Heart left ventricle (tissue), 16 donors: ENCODE data around the gene WNK2. TPM values are rescaled to one million over a fixed set of nuclear protein-coding genes. Genes with fewer than 3 reads are reported as not detected.

Source experiments
- ATAC-seq, 4 donors: fragments of 200-7000 bp; cut with Tn5 transposase; one replicate each; pipeline ENCODE4 v1.9.1; 2020 to 2022; ENCODE audit warnings: moderate library complexity in 4 of 4, mild to moderate bottlenecking in 3 of 4, moderate number of reproducible peaks in 1 of 4
- DNase-seq, 5 donors: peaks; one replicate each; pipeline ENCODE4 v3.0.0-alpha.2; 2020
- H3K27ac ChIP-seq, 12 donors: fragments of 200-600 bp; sonication (generic) in 4 of 12; one replicate each; pipeline versions ENCODE4 v1.5.0 to v1.8.0; 2016 to 2022; ENCODE audit warnings: mild to moderate bottlenecking in 2 of 12
- H3K27me3 ChIP-seq, 9 donors: fragments of 200-600 bp; sonication (generic) in 2 of 9; one replicate each; pipeline versions ENCODE4 v1.5.1 to v1.8.0; 2016 to 2022; ENCODE audit warnings: mild to moderate bottlenecking in 3 of 9
- H3K36me3 ChIP-seq, 9 donors: fragments of 200-600 bp; sonication (generic) in 2 of 9; one replicate each; pipeline versions ENCODE4 v1.5.0 to v1.8.0; 2018 to 2022; ENCODE audit warnings: mild to moderate bottlenecking in 2 of 9
- H3K4me1 ChIP-seq, 12 donors: fragments of 200-600 bp; sonication (generic) in 4 of 12; one replicate each; pipeline versions ENCODE4 v1.5.0 to v1.8.0; 2016 to 2022; ENCODE audit warnings: mild to moderate bottlenecking in 3 of 12
- H3K4me3 ChIP-seq, 12 donors: fragments of 200-600 bp; sonication (generic) in 4 of 12; one replicate each; pipeline versions ENCODE4 v1.5.0 to v1.8.0; 2017 to 2022; ENCODE audit warnings: mild to moderate bottlenecking in 9 of 12, moderate library complexity in 4 of 12
- H3K9me3 ChIP-seq, 12 donors: fragments of 200-600 bp; sonication (generic) in 4 of 12; one replicate each; pipeline versions ENCODE4 v1.5.0 to v1.8.0; 2016 to 2022; ENCODE audit warnings: mild to moderate bottlenecking in 1 of 12
- CTCF ChIP-seq, 12 donors: fragments of 200-600 bp; sonication (generic) in 4 of 12; IDR thresholded peaks; one replicate each; pipeline versions ENCODE4 v1.5.0 to v1.8.0; 2018 to 2022; ENCODE audit warnings: antibody characterized with exemption in 12 of 12, mild to moderate bottlenecking in 5 of 12
- POLR2A ChIP-seq, 2 donors: fragments of 450-650 bp; IDR thresholded peaks; one replicate each; pipeline ENCODE4 v1.6.1; 2017; ENCODE audit warnings: antibody characterized with exemption in 2 of 2, mild to moderate bottlenecking in 2 of 2, moderate library complexity in 2 of 2
- WGBS, 4 donors: extraction: QIAGEN DNeasy Blood & Tissue Kit in 2 of 4; methylation state at CpG; one replicate each; pipeline versions ENCODE4 v1.1.5 to v1.1.7; 2013 to 2018; 5-methylcytosine and 5-hydroxymethylcytosine counted together
- intact Hi-C, 10 donors: fragments of 100-400 bp; cut with DNase I; formaldehyde crosslinking; loops; one replicate each; pipeline versions ENCODE4 v1.11.1 to v1.14.2; 2022
- polyA plus RNA-seq, 2 donors: library from polyadenylated mRNA; stranded (reverse); fragments of 200-250 nt; gene quantifications; one replicate each; pipeline ENCODE4 v1.2.3, GENCODE V29; 2013
- total RNA-seq, 9 donors: library from RNA; depleted of rRNA in 2 of 9; stranded (reverse); fragments of >200 nt in 2 of 9; fragmentation: NEBNext Ultra II Directional in 3 of 9; extraction: Animal tissue kit (Norgen Biotek cat#: 25700) in 3 of 9; gene quantifications; one replicate each; pipeline versions ENCODE4 v1.1.0 to v1.2.4, GENCODE V29; 2016 to 2023
- donor health status: ischemic (EF 13 %, LVEDD 7.1; RV severe dilation, severe dysfunction).
- donor health status: healthy with polysubstance abuse.
- donor health status: DM: no; HTN: yes; CAD: no.
- donor health status: DM: no; HTN: no; CAD: no.
- donor health status: ischemic (EF 25% LVEDD 6.9; RV normal size, moderate dysfunction).
- donor health status: ischemic (EF 25% LVEDD 5.7; RV mildly dilated, moderate dysfunction).
- donor health status: healthy.
- donor health status: DM: yes; HTN: yes; CAD: no.
- donor health status: ischemic (EF 35%, LVEDD 5.7; RV mildly dilated, moderate dysfunction).
- donor health status: nonischemic (EF 11% LVEDD 7.7; RV severe dilation, severe dysfunction).
- donor health status: DM: yes; HTN: yes; CAD: no.
- donor health status: PGD.
- donor health status: ischemic (EF 29% LVEDD 5.4; RV normal size, mild dysfunction).
- donor health status: nonischemic (EF 23%, LVEDD 6.1; RV moderate dilation, normal function).

Gene WNK2
- total and polyA plus RNA-seq, 11 donors = 29.4 to 206 (median 112) TPM

GRCh38 chr9:93308676-93309075 lies 124.7 kb downstream of the WNK2 start:
- Histone ChIP-seq H3K36me3 (peaks cover 0 to 17% (median 0%) of the 10 kb centered on the region in 9 donors), H3K27me3 (no peaks in the 10 kb centered on the region), H3K4me3 (no peak overlapping the region), H3K27ac (no peak overlapping the region), H3K4me1 (peaks cover 0 to 25% (median 12%) of the 10 kb centered on the region in 12 donors), H3K9me3 (no peaks in the 10 kb centered on the region)
- 88 to 94% (median 93%) methylated on average over 3 to 7 of the region's 7 CpGs for WGBS, 4 donors
- TF ChIP-seq POLR2A (IDR thresholded peaks at IDR 0.05) (no peak), CTCF (IDR thresholded peaks at IDR 0.05) (no peak)
- peak in 1 of 5 donors; percentile 3 for DNase-seq
- ATAC-seq = no peak
- intact Hi-C loops = loop anchor here in 3 of 10 donors (5.0 to 10.0 kb wide), 3 partner anchors 196 to 354 kb away; no protein-coding TSS in a partner anchor

- no peak for DNase-seq
- Histone ChIP-seq H3K36me3 (peaks cover 0 to 17% (median 0%) of the 10 kb centered on the region in 9 donors), H3K27me3 (no peaks in the 10 kb centered on the region), H3K9me3 (no peaks in the 10 kb centered on the region), H3K27ac (no peak overlapping the region), H3K4me1 (peaks cover 0 to 18% (median 10%) of the 10 kb centered on the region in 12 donors), H3K4me3 (no peak overlapping the region)
- WGBS, 4 donors = 74 to 83% (median 79%) methylated on average over 7 of the region's 7 CpGs
- no peak for ATAC-seq
- intact Hi-C loops = loop anchor here in 3 of 10 donors (5.0 to 10.0 kb wide), 4 partner anchors 198 to 355 kb away; no protein-coding TSS in a partner anchor
- TF ChIP-seq POLR2A (IDR thresholded peaks at IDR 0.05) (no peak), CTCF (IDR thresholded peaks at IDR 0.05) (no peak)
These were observed 126.0 kb downstream of the WNK2 start for GRCh38 chr9:93309889-93310425.

- no peak for TF ChIP-seq CTCF (IDR thresholded peaks at IDR 0.05)
- no peak for TF ChIP-seq POLR2A (IDR thresholded peaks at IDR 0.05)
- Histone ChIP-seq H3K4me1 (peaks cover 0 to 10% (median 0%) of the 10 kb centered on the region in 12 donors), H3K4me3 (no peak overlapping the region), H3K27ac (no peak overlapping the region), H3K36me3 (peaks cover 0 to 30% (median 0%) of the 10 kb centered on the region in 9 donors), H3K9me3 (no peaks in the 10 kb centered on the region), H3K27me3 (peaks cover 0 to 14% (median 0%) of the 10 kb centered on the region in 9 donors)
- ATAC-seq (no peak), DNase-seq (no peak)
- WGBS, 4 donors = 92 to 95% (median 95%) methylated on average over 9 of the region's 9 CpGs
- intact Hi-C loops = no loop called here
These were observed 131.2 kb downstream of the WNK2 start for GRCh38 chr9:93315118-93315517.

- DNase-seq = no peak
- Histone ChIP-seq H3K27ac (no peak overlapping the region), H3K9me3 (no peaks in the 10 kb centered on the region), H3K27me3 (peaks cover 0 to 14% (median 0%) of the 10 kb centered on the region in 9 donors), H3K4me1 (peaks cover 0 to 10% (median 0%) of the 10 kb centered on the region in 12 donors), H3K36me3 (peaks cover 0 to 21% (median 0%) of the 10 kb centered on the region in 9 donors), H3K4me3 (no peak overlapping the region)
- 47 to 51% (median 49%) methylated on average over 5 of the region's 5 CpGs for WGBS, 4 donors
- TF ChIP-seq CTCF (IDR thresholded peaks at IDR 0.05) = no peak
- TF ChIP-seq POLR2A (IDR thresholded peaks at IDR 0.05) = no peak
- ATAC-seq = no peak
- intact Hi-C loops = no loop called here
These were observed 132.0 kb downstream of the WNK2 start for GRCh38 chr9:93315960-93316359.
